Measurements from ENCODE around the gene VN1R5. TPM values are rescaled to one million over a fixed set of nuclear protein-coding genes. Genes with fewer than 3 reads are reported as not detected.

VN1R5 gene
- total and polyA plus RNA-seq, 2 of the 13 experiments (the other 11 are each of a cell fraction or from before 2014, with no cell fraction given) = not detected

DNA sequence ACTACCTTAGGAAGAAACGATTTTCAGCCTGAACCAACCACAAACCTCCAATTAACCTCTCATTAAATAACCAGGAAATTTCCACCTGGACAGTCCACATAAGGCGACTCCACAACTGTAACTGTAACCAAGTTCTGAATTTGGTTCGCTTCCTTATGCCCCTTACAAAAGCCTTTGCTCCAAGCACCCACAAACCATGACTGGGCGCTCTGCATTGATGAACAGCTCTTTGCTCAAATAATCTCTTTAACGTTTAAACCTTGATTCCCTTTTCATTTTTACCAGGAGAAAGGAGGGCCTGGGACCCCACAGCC, 45.9 kb upstream of the VN1R5 start:
- DNase-seq (ENCODE audit: low spot score) = no peak
- ChIA-PET CTCF (ENCODE audit: low intra/inter-chr PET ratio, low total read pairs) (no interaction called here), POLR2A (interaction anchor here (1.9 kb wide), 1 partner anchor 121 kb away, joined by 4 read pairs; no protein-coding TSS in a partner anchor)
- Histone ChIP-seq H2AFZ (ENCODE audit: low read length) (no peak overlapping the region), H4K20me1 (ENCODE audit: insufficient read depth, low read length) (no peaks in the 10 kb centered on the region), H3K4me1 (ENCODE audit: insufficient read depth, low read length) (peaks cover 35% of the 10 kb centered on the region), H3K79me2 (ENCODE audit: insufficient read depth, low read length) (peaks cover 35% of the 10 kb centered on the region), H3K27ac (ENCODE audit: extremely low read length, insufficient read depth, low read length) (peak overlapping the region; percentile 69), H3K4me3 (replicated peaks in 1 of 3; ENCODE audit: insufficient read depth in 1 of 3, low read depth in 2 of 3, low read length in 3 of 3) (peak overlapping the region; percentile 80 to 97 (median 93)), H3K4me2 (ENCODE audit: low read depth, low read length) (peak overlapping the region; percentile 92), H3K36me3 (replicated peaks in 1 of 2; ENCODE audit: control insufficient read depth in 1 of 2, insufficient read depth in 2 of 2, low read length in 2 of 2) (no peaks in the 10 kb centered on the region), H3K27me3 (ENCODE audit: control insufficient read depth in 1 of 2, insufficient read depth in 2 of 2, low read length in 2 of 2) (no peaks in the 10 kb centered on the region), H3K9me3 (ENCODE audit: low read length) (no peaks in the 10 kb centered on the region), H3K9ac (ENCODE audit: insufficient read depth, low read depth, low read length) (peak overlapping the region; percentile 76)
- no TSS peak for BruUV-seq (replicated peaks)
- ATAC-seq = peak; percentile 24
- in situ Hi-C loops (cut with HindIII; ENCODE audit: extremely low pct_ligation_motif_present, low pct_unique_long_range_greater_than_20kb) = no loop called here
- TF ChIP-seq PAWR (CRISPR knock-in tag; IDR thresholded peaks at IDR 0.05; ENCODE audit: borderline replicate concordance) (no peak), SP4 (CRISPR knock-in tag; IDR thresholded peaks at IDR 0.05) (no peak), SMAD9 (CRISPR knock-in tag; IDR thresholded peaks at IDR 0.05) (no peak)
- WGBS (ENCODE audit: low lambda C conversion rate) = 0% methylated on average over 5 of the region's 5 CpGs
- intact Hi-C loops (cut with micrococcal nuclease; ENCODE audit: unreplicated experiment) = no loop called here
- FAIRE-seq = no peak

DNA sequence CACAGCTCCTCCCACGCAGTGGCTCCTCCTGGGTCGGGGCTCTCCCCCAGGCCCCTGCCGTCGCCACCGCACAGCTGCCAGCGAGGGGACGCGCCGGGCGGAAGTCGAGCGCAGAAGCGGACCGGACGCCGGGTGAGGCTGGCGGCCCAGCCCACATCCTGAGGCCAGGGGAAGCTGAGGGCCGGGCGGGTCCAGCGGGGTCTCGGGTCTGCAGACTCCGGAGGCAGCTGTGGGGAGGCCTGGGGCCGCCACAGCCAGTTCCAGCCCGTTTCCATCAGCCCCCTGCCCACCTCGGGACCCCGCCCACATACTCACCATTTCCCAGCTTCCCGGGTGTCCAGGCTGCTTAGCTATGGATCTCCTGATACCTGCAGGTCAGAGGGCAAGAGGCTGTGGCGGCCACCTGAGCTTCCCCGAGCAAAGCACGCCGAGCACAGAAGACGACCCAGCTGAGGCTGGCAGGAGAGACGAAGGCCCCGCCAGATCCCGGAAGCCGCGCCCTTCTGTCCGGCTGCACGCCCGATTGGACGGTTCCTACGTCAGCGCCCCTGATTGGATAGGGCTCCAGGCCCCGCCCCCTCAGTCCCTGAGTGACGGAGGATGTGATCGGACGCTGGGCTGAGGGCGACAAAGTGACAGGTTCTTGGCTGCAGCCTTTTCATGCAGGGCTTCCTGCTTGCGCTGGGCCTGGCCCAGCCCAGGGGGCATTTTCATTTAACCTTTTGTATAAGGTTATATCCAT, 45.3 kb upstream of the VN1R5 start:
- Histone ChIP-seq H3K4me1 (ENCODE audit: insufficient read depth, low read length) (peaks cover 35% of the 10 kb centered on the region), H3K27me3 (ENCODE audit: control insufficient read depth in 1 of 2, insufficient read depth in 2 of 2, low read length in 2 of 2) (no peaks in the 10 kb centered on the region), H3K27ac (ENCODE audit: extremely low read length, insufficient read depth, low read length) (peak overlapping the region; percentile 69), H3K36me3 (replicated peaks in 1 of 2; ENCODE audit: control insufficient read depth in 1 of 2, insufficient read depth in 2 of 2, low read length in 2 of 2) (no peaks in the 10 kb centered on the region), H3K4me3 (replicated peaks in 1 of 3; ENCODE audit: insufficient read depth in 1 of 3, low read depth in 2 of 3, low read length in 3 of 3) (peak overlapping the region; percentile 80 to 97 (median 93)), H4K20me1 (ENCODE audit: insufficient read depth, low read length) (no peaks in the 10 kb centered on the region), H3K4me2 (ENCODE audit: low read depth, low read length) (peak overlapping the region; percentile 92), H3K9me3 (ENCODE audit: low read length) (no peaks in the 10 kb centered on the region), H2AFZ (ENCODE audit: low read length) (no peak overlapping the region), H3K79me2 (ENCODE audit: insufficient read depth, low read length) (peaks cover 33% of the 10 kb centered on the region), H3K9ac (ENCODE audit: insufficient read depth, low read depth, low read length) (peak overlapping the region; percentile 76)
- intact Hi-C loops (cut with micrococcal nuclease; ENCODE audit: unreplicated experiment) (no loop called here), in situ Hi-C loops (cut with HindIII; ENCODE audit: extremely low pct_ligation_motif_present, low pct_unique_long_range_greater_than_20kb) (no loop called here)
- 0% methylated on average over 24 of the region's 49 CpGs for WGBS (ENCODE audit: low lambda C conversion rate)
- ATAC-seq (peak; percentile 98), DNase-seq (ENCODE audit: low spot score) (peak; percentile 93), FAIRE-seq (peak; percentile 34)
- BruUV-seq (replicated peaks) = TSS peak; percentile 60
- ChIA-PET CTCF (ENCODE audit: low intra/inter-chr PET ratio, low total read pairs) (no interaction called here), POLR2A (interaction anchor here (1.9 kb wide), 1 partner anchor 121 kb away, joined by 4 read pairs; no protein-coding TSS in a partner anchor)
- no peak for TF ChIP-seq HCFC1 (IDR thresholded peaks at IDR 0.05; ENCODE audit: low read depth, low read length)
- 0 out of 2 replicates have a peak, but pooled peaks have one; percentile 27 for TF ChIP-seq ARHGAP35 (CRISPR knock-in tag; IDR thresholded peaks at IDR 0.05; ENCODE audit: borderline replicate concordance)
- TF ChIP-seq FOXM1 (CRISPR knock-in tag; IDR thresholded peaks at IDR 0.05) = no peak
- no peak for TF ChIP-seq ZFYVE20 (CRISPR knock-in tag; IDR thresholded peaks at IDR 0.05; ENCODE audit: borderline replicate concordance, low read depth)
- no peak for TF ChIP-seq SNAPC2 (CRISPR knock-in tag; IDR thresholded peaks at IDR 0.05)
- TF ChIP-seq, protein P1, sequence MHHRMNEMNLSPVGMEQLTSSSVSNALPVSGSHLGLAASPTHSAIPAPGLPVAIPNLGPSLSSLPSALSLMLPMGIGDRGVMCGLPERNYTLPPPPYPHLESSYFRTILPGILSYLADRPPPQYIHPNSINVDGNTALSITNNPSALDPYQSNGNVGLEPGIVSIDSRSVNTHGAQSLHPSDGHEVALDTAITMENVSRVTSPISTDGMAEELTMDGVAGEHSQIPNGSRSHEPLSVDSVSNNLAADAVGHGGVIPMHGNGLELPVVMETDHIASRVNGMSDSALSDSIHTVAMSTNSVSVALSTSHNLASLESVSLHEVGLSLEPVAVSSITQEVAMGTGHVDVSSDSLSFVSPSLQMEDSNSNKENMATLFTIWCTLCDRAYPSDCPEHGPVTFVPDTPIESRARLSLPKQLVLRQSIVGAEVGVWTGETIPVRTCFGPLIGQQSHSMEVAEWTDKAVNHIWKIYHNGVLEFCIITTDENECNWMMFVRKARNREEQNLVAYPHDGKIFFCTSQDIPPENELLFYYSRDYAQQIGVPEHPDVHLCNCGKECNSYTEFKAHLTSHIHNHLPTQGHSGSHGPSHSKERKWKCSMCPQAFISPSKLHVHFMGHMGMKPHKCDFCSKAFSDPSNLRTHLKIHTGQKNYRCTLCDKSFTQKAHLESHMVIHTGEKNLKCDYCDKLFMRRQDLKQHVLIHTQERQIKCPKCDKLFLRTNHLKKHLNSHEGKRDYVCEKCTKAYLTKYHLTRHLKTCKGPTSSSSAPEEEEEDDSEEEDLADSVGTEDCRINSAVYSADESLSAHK (CRISPR knock-in tag; IDR thresholded peaks at IDR 0.05; ENCODE audit: borderline replicate concordance) = no peak
- TF ChIP-seq, protein P2, sequence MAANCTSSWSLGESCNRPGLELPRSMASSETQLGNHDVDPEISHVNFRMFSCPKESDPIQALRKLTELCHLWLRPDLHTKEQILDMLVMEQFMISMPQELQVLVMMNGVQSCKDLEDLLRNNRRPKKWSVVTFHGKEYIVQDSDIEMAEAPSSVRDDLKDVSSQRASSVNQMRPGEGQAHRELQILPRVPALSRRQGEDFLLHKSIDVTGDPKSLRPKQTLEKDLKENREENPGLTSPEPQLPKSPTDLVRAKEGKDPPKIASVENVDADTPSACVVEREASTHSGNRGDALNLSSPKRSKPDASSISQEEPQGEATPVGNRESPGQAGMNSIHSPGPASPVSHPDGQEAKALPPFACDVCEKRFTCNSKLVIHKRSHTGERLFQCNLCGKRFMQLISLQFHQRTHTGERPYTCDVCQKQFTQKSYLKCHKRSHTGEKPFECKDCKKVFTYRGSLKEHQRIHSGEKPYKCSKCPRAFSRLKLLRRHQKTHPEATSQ (CRISPR knock-in tag; IDR thresholded peaks at IDR 0.05; ENCODE audit: borderline replicate concordance) = no peak; the same call in 1 of the 2 replicates
